Lower leg skin (tissue), 4 donors: ENCODE measurements around the gene TENM4. TPM values are rescaled to one million over a fixed set of nuclear protein-coding genes. Genes with fewer than 3 reads are reported as not detected.

Experiments
- DNase-seq, 2 donors: peaks; one replicate each; pipeline ENCODE4 v3.0.0-alpha.2; 2019; ENCODE audit warnings: low spot score in 2 of 2
- H3K4me3 ChIP-seq: fragments of 200-600 bp; sonication (generic); 2 replicates; pipeline ENCODE4 v1.5.1; 2017; ENCODE audit warnings: mild to moderate bottlenecking, low read depth; ENCODE audit not compliant: poor library complexity, severe bottlenecking
- CTCF ChIP-seq, 3 donors: fragments of 450-650 bp; IDR thresholded peaks; one replicate each; pipeline ENCODE4 v1.5.1; 2016; ENCODE audit warnings: antibody characterized with exemption in 3 of 3, mild to moderate bottlenecking in 3 of 3, moderate library complexity in 2 of 3
- POLR2A ChIP-seq, 2 donors: fragments of 450-650 bp; IDR thresholded peaks; one replicate each; pipeline ENCODE4 v1.6.1; 2016 to 2017; ENCODE audit warnings: antibody characterized with exemption in 2 of 2, mild to moderate bottlenecking in 1 of 2, moderate library complexity in 1 of 2
- WGBS, 2 donors: methylation state at CpG; one replicate each; pipeline ENCODE4 v1.1.5; 2018; 5-methylcytosine and 5-hydroxymethylcytosine counted together
- intact Hi-C: fragments of 100-400 bp; cut with DNase I; formaldehyde crosslinking; loops from one replicate; pipeline ENCODE4 v1.15.0; 2023; ENCODE audit warnings: low total_unique reads
- total RNA-seq, 4 donors: library from RNA; depleted of rRNA; stranded (reverse); fragments of >200 nt; gene quantifications; one replicate each; pipeline ENCODE4 v1.1.0, GENCODE V29; 2016

TENM4 gene
- total RNA-seq, 4 donors from 2014 or later = 34.4 to 41.1 (median 36.6) TPM

DNA sequence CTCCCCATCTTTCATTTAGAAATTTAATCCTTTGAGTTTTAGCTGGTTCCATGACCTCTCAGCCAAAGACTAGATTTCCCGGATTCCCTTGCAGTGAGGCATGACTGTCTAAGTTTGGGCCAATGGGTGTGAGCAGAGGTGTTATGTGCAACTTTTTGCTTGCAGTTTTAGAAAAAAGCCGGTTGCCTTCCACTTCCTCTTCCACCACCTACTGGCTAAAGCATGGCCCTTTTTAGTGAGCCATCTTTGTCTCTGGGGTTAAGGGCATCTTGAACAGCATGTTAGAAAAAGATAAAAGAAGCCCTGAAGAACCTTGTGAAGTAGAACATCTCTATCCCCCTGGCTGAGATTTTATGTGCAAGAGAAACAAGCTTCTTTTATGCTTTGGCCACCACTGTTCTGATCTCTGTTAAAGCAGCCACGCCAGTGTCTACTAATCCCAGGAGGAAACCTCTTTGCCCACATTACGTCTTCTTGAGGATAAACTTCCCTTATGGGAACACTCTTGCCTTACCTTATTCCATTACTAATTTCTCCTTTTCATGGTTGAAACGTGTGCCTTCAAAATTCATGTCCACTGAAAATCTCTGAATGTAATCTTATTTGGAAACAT lies 279.9 kb downstream of the TENM4 start:
- no peak overlapping the region for H3K4me3 ChIP-seq
- TF ChIP-seq CTCF (IDR thresholded peaks at IDR 0.05) = no peak
- TF ChIP-seq POLR2A (IDR thresholded peaks at IDR 0.05) = no peak
- 59 to 83% methylated on average over 5 of the region's 5 CpGs for WGBS, 2 donors
- intact Hi-C loops = no loop called here
- DNase-seq = peak in 1 of 2 donors; percentile 34

GRCh38 chr11:79159657-79160450 lies 281.0 kb downstream of the TENM4 start:
- WGBS, 2 donors = 81 to 85% methylated on average over 6 of the region's 6 CpGs
- DNase-seq = peak in 1 of 2 donors; percentile 34
- H3K4me3 ChIP-seq = no peak overlapping the region
- intact Hi-C loops = no loop called here
- no peak for TF ChIP-seq POLR2A (IDR thresholded peaks at IDR 0.05)
- TF ChIP-seq CTCF (IDR thresholded peaks at IDR 0.05) = no peak

DNA sequence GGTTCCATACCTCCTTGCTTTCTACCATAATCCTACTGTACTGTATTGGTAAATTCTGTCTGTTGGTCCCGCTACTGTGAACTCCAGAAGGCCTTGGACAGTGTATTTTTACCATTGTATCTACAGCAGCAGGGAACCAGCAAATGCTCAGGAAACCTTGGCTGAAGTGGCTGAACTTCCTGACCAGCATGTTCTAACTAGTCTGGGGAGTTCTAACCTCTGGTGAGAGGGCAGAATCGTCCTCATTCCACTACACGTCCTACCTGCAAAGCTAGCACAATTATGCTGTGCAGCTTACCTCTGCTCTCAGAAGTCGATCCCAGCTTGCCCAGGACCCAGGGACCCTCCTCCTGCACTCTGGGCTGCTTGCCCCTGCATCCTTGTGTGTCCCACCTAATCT lies 283.1 kb downstream of the TENM4 start:
- TF ChIP-seq CTCF (IDR thresholded peaks at IDR 0.05) (no peak), POLR2A (IDR thresholded peaks at IDR 0.05) (no peak)
- peak in 1 of 2 donors; percentile 25 for DNase-seq
- 46 to 73% methylated on average over 4 of the region's 4 CpGs for WGBS, 2 donors
- H3K4me3 ChIP-seq = no peak overlapping the region
- intact Hi-C loops = no loop called here

DNA sequence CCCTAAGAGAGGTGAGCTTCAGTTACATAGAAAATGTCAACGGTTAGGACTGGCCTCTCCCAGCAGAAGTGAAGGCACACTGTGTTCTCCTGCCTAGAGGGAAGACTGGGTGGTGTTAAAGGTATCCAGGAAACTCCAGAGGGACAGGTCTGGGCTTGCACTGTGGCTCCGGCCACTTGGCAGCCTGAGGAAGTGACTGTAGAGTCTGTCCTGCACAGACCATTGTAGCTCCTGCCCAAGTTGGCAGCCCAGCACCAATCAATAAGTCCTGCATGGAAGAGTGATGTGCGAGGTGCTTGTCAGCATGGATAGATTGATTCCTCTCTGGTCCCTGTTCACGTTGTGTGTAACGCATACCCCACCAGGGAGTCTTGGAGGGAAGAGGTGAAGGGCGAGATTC lies 284.8 kb downstream of the TENM4 start:
- TF ChIP-seq CTCF (IDR thresholded peaks at IDR 0.05) = no peak
- TF ChIP-seq POLR2A (IDR thresholded peaks at IDR 0.05) = no peak
- WGBS, 2 donors = 77 to 82% methylated on average over 6 of the region's 6 CpGs
- peak in 1 of 2 donors; percentile 61 for DNase-seq
- no peak overlapping the region for H3K4me3 ChIP-seq
- intact Hi-C loops = no loop called here

GRCh38 chr11:79155237-79155636 lies 285.6 kb downstream of the TENM4 start:
- 88 to 93% methylated on average over 3 of the region's 3 CpGs for WGBS, 2 donors
- no peak for DNase-seq
- no peak for TF ChIP-seq POLR2A (IDR thresholded peaks at IDR 0.05)
- TF ChIP-seq CTCF (IDR thresholded peaks at IDR 0.05) = no peak
- H3K4me3 ChIP-seq = no peak overlapping the region
- intact Hi-C loops = no loop called here
